Stimulated activated CD4-positive, alpha-beta T cell treated with anti-CD3 and anti-CD28 coated beads, Interleukin-1b, Interleukin-23, amount 100 ng/mL, for 48 hours (primary cell): Measurements from ENCODE around the gene CDH3.

Experiments used
- DNase-seq: peaks from one replicate; pipeline ENCODE4 v3.0.0-alpha.2; 2020

Gene CDH3

DNA sequence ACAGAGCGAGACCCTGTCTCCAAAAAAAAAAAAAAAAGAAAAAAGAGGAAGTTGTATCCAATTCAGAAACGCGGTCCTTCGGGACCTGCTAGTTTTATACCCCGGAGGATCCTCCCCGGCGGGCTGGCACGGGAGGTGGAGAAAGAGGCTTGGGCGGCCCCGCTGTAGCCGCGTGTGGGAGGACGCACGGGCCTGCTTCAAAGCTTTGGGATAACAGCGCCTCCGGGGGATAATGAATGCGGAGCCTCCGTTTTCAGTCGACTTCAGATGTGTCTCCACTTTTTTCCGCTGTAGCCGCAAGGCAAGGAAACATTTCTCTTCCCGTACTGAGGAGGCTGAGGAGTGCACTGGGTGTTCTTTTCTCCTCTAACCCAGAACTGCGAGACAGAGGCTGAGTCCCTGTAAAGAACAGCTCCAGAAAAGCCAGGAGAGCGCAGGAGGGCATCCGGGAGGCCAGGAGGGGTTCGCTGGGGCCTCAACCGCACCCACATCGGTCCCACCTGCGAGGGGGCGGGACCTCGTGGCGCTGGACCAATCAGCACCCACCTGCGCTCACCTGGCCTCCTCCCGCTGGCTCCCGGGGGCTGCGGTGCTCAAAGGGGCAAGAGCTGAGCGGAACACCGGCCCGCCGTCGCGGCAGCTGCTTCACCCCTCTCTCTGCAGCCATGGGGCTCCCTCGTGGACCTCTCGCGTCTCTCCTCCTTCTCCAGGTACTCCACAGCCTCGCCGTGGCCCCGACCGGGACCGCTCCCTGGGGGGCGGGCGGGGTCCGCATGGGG, at the start of gene CDH3:
Gene CDH3, plus strand, starts transcription at position 596 of the 779 bp plus-strand sequence. Its CDS starts 70 bp downstream, at position 666.
- DNase-seq, result no peak

DNA sequence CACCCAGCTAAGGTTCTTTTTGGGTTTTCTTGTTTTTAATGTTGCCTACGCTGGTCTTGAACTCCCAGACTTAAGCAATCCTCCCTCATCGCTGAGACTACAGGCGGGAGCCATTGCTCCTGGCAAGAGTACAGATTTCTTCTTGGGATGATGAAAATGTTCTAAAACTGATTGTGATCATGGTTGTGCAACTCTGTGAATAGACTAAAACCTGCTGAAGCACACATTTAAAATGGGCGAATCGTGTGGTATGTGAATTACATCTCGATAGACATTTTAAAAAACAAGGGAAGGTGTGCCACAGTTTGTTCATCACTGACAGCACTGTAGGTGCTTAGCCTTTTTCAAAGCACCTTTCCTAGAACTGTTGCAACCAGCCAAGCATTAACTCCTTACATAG, 48.8 kb upstream of the CDH3 start:
- no peak for DNase-seq

DNA sequence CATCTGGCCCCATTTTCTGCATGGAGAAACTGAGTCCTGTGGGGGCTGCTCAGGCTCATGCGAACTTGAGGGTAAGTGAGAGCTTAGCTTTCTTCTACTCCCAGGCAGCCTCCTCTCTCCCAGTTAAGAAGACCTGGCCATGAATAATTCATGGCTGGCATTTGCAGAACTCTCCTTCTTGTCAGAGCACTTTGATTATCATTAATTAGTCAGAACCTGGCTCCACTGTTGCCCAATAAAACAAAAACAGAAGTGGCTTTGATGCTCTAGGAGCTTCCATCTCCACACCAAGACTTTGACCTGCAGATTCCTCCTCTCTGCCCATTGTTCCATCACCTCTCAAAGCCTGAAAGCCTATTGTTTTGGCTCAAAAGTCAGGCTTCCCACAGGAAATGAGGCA, 45.5 kb upstream of the CDH3 start:
- DNase-seq, result no peak

DNA sequence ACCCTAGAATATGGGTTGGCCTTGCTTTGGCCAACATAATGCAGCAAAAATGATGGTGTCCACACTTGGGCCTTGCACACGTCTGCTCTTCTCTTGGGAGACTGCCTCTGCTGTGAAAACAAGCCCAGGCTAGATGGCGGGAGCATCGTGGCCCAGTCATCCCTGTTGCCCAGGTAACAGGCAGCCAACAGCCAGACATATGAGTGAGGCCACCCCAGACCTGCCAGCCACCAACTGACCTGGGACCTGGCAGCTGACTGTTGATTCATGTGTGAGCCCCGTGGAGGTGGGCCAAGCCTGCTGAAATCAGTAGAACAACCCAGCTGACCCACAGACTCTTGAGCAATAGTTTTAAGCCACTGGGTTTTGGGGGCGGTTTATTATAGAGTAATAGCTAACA, 39.4 kb upstream of the CDH3 start:
- DNase-seq, result no peak

DNA sequence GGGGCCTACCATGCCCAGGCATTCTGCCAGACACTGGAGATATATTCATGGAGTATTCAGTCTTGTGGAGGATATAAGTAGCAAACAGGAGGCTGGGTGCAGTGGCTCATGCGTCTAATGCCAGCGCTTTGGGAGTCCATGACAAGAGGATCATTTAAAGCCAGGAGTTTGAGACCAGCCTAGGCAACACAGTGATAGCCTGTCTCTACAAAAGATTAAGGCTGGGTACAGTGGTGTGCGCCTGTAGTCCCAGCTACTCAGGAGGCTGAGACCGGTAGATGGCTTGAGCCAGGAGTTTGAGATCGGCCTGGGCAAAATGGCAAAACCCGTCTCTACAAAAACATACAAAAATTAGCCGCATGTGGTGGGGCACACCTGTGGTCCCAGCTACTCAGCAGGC, 37.7 kb upstream of the CDH3 start:
- DNase-seq, result no peak

DNA sequence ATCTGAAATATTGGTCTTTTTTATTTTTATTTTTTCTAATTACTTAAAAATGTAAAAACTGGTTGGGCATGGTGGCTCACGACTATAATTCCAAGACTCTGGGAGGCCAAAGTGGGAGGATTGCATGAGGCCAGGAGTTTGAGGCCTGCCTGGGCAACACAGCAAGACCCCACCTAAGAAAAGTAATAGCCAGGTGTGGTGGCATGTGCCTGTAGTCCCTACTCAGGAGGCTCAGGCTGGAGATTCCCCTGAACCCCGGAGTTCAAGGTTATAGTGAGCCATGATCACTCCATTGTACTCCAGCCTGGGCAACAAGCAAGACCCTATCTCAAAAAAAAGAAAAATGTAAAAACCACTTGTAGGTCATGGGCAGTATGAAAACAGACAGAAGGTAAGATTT, 36.8 kb upstream of the CDH3 start:
- no peak for DNase-seq

DNA sequence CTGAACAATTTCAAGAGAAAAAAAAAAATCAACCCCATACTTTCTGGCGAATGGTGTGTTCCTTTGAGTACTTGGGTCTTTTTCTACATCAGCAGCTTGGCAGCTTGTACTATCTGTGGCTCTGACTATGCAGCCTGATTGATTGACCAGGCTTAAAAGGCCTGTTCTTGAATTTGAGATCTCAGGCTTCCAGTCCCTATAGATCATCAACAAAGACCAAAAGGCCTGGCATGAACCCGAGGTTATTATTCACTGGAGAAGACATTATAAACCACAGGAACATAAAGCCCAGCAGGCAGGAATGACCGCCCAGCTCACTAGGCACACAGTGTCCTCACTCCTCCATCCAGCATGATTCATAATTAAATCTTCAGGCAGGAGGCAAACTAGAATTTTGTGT, 32.1 kb upstream of the CDH3 start:
- DNase-seq, result no peak

DNA sequence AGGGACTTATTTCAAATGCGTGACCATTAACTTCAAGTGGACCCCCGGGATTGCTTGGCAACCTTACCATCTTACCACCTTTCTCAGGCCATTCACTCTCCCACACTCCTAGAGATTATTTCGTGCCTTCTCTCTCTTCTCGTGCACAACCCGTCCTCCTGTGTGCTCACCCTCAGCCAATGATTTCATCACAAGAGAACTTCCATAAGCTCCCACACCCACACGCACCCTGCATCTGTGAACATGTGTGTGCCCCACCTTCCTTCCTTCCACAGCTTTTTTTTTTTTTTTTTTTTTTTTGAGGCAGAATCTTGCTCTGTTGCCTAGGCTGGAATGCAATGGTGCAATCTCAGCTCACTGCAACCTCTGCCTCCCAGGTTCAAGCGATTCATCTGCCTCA, 27.4 kb upstream of the CDH3 start:
- no peak for DNase-seq

DNA sequence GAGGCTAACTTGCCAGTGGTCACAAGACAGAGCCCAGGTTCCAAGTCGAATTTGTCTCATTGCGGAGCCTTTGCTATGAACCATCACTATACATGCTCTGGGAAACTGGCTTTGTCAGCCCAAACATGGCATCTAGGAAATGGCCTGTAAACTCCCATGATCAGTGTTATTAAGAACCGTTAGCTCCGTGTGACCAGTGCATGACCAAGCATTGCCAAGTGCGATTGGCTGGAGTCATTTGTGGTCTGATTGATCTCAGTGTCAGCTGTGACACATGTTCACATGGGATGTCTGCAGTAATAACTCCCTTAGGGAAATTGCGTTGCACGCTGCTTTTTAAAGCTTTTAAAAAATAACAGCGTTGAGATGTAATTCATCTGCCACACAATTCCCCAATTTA, 18.6 kb upstream of the CDH3 start:
- DNase-seq, result no peak

DNA sequence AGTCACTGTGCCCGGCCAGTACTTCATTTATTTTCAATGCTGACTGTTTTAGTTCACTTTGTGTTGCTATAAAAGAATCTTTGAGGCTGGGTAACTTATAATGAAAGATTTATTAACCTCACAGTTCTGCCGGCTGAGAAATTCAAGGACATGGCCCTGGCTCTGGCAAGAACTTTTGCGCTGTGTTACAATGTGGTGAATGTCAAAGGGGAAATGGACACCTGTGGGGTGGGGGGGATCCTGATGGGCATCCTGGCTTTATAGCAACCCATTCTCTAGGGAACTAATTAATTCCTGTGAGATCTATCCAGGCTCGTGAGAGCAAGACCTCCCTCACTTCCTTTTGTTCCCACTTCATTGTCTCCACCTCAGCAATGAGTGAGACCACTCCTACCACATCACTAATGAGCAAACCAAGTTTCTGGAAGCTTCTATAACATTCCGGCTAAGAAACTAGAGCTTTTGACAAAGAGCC, 17.1 kb upstream of the CDH3 start:
- no peak for DNase-seq

DNA sequence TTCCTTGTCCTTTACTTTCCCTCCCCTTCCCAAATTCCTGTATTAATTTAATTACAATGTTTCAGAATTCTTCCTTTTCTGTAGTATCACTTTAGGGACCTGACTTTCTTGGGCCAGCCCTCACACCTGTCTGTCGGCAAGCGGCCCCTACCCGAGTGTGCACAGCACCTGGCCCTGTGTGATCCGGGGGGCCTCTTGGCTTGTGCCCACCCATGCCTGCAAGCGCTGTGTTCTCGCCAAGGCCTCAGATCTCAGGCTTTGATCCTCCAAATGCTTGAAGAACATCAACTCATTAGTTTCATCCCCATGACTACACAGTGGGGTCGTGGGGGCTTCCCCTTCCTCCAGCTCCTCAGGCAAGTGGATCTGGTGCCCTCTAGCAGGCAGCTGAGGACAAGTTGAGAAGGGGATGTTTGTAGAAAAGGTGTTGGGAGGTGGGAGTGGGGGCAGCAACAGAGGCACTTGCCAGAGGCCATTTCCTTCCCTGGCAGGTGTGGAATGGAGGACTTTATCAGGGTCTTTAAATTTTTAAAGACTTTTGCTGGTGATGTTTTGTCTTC, 15.7 kb upstream of the CDH3 start:
- DNase-seq, result no peak

DNA sequence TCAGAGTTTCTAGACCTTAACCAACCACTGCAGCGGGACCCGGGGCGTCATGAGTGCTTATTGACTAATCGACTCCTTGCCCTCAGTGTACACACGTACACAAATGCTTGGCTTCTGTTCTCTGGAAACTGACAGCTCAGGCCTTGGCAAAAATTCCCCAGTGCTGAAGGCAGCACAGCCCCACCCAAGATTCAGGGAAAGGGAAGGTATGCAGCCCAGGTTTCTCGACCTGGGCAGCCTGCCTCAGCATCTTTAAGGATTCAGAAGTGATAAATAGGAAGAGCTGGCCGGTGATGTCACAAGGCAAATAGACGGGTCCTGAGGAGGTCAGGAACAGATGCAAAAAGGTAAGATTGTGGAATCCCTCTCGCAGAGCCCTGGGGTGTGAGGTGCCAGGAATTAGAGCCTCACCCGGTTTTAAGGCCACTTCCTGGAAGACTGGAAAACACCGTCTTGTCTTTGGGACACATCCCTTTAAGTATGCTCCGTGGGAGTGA, 9.0 kb upstream of the CDH3 start:
- DNase-seq, result no peak

DNA sequence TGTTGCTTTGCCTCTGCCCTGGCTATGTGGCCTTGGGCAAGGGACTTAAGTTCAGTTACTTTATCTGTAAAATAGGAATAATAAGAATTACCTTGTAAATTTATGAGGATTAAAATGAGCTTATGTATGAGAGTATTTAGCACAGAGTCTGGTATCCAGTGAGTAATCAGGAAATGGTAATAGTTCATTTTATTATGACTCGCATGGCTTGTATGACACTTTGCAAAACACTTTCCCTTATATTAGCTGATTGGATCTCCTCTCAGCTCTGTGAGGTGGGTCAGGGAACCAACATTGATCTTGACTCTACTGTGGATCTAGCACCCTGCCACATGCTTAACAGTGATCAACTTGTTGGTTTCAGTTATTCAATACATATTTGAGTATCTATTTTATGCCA, 8.3 kb upstream of the CDH3 start:
- no peak for DNase-seq

DNA sequence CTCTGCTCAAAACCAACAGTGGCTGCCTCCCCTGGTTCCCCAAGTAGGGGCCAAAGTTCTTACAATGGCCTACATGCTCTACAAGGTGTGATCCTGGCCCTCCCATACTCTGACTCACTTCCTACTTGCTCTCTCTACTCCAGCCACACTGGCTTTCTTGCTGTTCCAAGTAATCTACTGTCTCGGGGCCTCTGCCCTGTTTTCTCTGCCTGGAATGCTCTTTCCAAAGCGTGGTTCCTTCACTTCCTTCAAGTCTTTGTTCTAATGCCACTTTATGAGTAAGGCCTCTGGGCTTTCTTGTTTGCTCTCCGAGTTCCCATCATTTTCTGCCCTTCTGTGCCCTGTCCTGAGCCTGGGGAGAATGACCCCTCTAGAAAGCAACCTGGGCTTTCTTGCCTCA, 4.1 kb upstream of the CDH3 start:
- DNase-seq, result no peak

DNA sequence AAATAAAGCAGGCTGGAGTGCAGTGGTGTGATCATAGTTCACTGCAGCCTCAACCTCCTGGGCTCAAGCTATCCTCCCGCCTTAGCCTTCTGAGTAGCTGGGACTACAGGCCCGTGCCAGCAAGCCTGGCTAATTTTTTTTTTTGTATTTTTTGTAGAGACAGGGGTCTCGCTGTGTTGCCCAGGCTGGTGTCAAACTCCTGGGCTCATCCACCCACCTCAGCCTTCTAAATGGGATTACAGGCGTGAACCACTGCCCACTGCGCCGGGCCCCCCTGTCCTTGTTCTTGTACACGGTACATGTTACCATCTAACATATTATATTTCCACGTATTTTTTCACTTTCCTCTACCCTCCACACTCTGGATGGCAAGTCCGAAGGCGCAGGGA, 3.1 kb upstream of the CDH3 start:
- no peak for DNase-seq

DNA sequence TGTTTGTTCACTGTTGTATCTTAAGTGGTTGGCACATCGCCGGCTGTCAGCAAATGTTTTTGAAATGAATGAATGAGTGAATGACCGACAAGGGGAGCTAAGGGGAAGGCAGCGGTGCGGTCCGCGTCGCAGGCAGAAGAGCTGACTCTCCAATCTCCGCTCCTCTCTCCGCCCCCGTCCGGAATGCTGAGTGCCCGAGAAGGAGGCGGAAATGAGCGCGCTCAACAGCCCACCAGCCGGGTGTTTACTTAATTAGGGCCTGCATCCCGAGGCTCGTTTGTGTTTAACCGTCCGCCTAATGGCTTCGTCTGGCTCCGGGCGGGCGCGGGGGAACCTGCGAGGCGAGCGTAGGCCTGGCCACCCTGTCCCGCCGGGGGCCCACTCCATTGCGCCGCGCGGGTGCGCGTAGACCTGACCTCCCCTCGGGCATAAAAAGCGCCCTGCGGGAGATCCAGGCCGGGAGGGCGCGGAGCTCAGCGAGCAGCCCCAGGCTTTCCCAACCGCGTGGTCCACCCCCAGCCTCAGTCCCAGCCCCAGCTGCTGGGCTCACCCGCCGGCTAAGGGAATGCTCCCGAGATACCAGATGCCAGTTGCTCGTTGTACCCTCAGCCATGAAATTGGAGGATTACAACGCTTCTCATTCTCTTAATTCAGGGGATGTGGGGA, 2.5 kb upstream of the CDH3 start:
- no peak for DNase-seq

DNA sequence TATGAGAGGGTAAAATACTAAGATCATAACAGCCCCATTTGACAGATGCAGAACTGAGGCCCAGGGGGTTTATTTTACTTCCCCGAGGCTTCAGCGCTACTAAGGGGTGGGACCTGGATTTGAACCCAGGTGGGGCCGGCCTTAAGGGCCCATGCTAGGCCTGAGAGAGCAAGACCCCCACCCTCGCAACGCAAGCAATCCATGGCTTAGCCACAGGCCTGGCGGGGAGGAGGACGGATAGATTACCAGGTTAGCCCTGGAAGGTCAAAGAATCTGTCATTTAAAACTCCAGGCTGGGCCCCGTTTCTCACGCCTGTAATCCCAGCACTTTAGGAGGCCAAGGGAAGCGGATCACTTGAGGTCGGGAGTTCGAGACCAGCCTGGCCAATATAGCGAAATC, 1.9 kb upstream of the CDH3 start:
- DNase-seq, result no peak

DNA sequence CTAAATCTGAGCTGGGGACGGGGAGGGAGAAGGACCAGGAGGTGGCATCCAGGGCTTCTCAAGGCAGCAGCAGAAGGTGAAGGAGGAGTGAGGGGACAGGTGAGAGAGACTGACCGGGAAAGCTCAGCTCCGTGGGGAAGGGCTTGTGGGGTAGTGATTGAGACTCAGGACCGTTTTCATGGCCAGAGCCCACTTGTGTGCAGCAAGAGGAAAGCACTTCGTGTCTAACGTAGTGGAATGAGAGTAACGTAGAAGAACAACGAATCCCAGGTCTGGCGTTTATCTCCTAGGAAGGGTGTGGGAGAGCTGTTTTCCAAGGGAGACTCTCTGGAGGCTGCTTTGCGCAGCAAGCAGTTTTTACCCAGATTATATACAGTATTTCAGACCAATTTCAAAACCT, 1.3 kb upstream of the CDH3 start:
- DNase-seq, result no peak

DNA sequence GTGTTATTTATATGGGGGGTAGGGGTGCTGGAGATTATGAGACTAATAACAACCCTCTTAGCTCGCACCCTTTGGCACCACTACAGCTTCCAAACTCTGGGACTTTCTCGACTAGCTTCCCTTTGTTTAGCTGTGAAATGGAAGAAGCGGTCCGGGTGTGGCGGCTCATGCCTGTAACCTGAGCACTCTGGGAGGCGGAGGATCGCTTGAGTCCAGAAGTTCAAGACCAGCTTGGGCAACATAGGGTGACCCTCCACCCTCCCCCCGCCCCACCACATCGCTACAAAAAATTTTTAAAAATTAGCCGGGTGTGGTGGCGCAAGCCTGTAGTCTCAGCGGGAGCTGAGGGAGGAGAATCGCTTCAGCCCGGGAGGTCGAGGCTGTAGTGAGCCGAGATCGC, 814 bp upstream of the CDH3 start:
- DNase-seq, result no peak

DNA sequence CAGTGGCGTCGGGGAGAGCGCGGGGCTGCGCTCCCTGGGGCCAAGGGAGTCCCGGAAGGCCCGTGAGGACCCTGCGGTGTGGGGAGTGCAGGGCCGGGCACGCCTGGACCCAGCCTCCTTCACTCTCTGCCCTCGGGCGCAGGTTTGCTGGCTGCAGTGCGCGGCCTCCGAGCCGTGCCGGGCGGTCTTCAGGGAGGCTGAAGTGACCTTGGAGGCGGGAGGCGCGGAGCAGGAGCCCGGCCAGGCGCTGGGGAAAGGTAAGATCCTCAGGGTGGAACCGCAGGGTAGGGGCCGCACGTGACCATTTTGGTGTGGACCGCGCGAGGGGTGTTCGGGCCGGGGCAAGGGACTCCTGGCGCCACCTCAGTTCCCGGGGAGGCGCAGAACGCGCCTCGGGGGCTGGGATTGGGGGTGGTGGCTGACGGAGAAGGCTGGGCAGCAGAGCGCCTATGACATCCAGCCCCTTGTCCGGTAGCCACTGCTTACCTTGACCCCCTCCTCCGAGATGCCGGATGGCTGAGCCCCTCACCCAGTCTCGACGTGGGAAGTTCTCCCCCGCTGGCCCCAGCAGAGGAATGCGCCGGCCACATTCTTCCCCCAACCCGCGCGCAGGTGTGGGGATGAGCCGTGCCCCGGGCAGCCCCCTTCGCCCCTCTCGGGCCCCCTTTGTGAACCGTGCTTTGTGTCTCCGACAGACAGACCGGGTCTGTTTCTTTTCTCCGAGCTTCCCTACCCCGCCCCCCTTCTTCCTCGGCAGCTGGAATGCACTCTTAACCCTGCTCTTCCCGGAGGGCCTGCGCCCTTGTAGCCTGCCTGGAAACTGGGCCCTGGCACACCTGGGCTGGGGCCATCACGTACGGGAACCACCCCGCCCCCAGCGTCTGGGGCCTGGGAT, 631 bp downstream of the CDH3 start:
- DNase-seq, result no peak

DNA sequence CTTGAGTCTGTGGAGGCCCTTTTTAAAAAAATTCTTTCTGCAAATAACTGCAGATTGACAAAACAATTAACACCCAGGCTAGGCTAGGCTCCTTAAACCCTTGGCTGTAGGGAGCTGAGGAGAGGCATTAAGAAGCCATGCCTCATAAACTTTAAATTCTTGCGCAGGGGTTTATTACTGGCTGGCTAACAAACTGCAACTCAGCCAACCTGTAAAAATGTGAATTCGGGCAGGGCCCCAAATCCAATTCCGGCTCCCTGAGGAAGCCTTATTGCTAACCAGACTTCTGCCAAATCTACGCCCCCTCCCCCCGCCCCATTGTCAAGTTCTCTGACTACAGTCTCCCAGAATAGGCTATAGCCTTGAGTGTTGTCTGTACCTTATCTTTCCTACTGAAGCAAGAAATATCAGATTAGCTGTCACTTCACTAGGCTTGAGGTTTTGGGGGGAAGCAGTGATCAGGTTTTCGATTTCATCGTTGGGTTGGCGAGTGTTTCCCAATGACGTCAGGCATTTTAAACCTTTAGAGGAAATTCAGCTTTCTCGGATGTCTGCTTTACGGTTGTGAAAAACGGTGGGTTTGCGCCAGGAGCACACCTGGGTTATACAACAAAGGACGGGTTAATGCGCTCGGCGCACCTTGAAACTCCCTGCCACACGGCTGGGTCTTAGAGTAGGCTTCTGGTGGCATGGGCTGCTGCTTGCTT, 2.0 kb downstream of the CDH3 start:
- no peak for DNase-seq

DNA sequence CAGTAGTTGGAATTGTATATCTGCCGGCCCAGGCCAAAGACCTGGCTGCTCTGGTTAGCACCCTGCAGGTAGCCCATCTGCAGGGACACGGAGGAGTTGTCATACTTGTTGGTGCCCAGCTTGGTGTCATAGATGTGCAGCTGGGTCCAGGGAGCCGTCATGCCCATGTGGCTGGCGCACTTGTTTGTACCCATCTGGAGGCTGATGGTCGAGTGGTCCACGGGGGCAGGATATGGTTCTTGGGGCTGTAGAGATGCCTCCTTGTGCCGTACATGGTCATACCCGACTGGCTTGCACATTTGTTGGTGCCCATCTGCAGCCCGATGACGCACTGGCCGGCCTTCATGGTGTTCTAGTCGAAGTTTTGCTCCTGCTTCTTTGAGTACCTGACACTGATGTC, 6.0 kb downstream of the CDH3 start:
- no peak for DNase-seq

DNA sequence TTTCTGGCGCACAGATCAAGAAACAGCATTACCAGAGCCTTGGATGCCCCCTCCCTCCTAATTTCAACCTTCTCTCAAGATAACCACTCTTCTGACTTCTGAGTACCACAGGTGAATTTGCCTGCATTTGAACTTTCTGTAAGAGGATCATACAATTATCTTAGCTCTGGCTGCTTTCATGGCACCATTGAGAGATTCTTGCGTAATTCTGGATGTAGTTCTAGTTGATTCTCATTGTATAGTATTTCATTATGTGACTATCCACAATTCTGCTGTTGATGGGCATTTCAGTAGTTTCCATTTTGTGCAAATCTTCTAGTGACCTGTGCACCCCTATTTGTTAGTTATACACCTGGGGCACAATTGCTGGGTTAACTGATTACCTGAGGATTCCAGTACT, 7.5 kb downstream of the CDH3 start:
- DNase-seq, result no peak
